Mammary epithelial cell (primary cell): ENCODE results near the gene ZCCHC10.

ENCODE experiments used
- EZH2 ChIP-seq: IDR thresholded peaks from 2 replicates; pipeline ENCODE4 v1.6.1; 2012; ENCODE audit warnings: low read length, inconsistent platforms, borderline replicate concordance
- TF ChIP-seq, protein P1 (sequence below), 2 donors: IDR thresholded peaks in 1 of 2; conservative IDR thresholded peaks in 1 of 2; 2 replicates each; pipeline ENCODE4 v1.5.1; 2011 to 2012; ENCODE audit warnings: inconsistent platforms in 2 of 2, low read length in 2 of 2, mild to moderate bottlenecking in 2 of 2, control low read depth in 1 of 2, low read depth in 1 of 2; ENCODE audit not compliant: insufficient read depth in 1 of 2; ENCODE audit errors: extremely low read depth in 1 of 2

DNA sequence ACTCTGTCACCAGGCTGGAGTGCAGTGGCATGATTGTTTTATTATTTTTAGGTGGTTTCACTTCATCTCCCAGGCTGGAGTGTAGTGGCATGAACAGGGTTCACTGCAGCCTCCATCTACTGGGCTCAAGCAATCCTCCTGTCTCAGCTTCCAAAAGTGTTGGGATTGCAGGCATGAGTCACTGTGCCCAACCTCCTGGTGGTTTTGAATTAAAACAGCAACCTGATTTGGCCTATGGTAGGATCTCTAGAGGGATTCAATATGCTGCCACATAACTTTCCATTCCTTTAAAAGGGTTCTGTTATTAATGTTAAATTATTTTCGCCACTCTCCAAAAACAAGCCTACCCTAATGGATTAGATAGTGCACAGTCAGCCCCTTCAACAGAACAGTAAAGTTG lies 15.6 kb upstream of the ZCCHC10 start:
- TF ChIP-seq, protein P1, sequence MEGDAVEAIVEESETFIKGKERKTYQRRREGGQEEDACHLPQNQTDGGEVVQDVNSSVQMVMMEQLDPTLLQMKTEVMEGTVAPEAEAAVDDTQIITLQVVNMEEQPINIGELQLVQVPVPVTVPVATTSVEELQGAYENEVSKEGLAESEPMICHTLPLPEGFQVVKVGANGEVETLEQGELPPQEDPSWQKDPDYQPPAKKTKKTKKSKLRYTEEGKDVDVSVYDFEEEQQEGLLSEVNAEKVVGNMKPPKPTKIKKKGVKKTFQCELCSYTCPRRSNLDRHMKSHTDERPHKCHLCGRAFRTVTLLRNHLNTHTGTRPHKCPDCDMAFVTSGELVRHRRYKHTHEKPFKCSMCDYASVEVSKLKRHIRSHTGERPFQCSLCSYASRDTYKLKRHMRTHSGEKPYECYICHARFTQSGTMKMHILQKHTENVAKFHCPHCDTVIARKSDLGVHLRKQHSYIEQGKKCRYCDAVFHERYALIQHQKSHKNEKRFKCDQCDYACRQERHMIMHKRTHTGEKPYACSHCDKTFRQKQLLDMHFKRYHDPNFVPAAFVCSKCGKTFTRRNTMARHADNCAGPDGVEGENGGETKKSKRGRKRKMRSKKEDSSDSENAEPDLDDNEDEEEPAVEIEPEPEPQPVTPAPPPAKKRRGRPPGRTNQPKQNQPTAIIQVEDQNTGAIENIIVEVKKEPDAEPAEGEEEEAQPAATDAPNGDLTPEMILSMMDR (conservative IDR thresholded peaks at IDR 0.05 in 1 of 2, IDR thresholded peaks at IDR 0.05 in 1 of 2; ENCODE audit: extremely low read depth in 1 of 2, insufficient read depth in 1 of 2, low read depth in 1 of 2, low read length in 2 of 2), result peak; percentile 8 to 36
- TF ChIP-seq EZH2, result no peak
